ENCODE data around the gene RAI1.
"Not testable (repeated sequence)": the region's sequence is repeated elsewhere in the genome, so short reads cannot be mapped to it uniquely, and the experiment has no call there.

Gene RAI1

GRCh38 chr17:17681187-17681743 is at the start of gene RAI1:
RAI1 (plus strand) TSS chr17:17681458; CDS start chr17:17792949, 111,491 bp downstream.
- DNase-seq: peak; percentile 55

- DNase-seq: not testable (repeated sequence)
Measured at GRCh38 chr17:17632690-17633089, 48.6 kb upstream of the RAI1 start.

GRCh38 chr17:17633310-17633709 is 47.9 kb upstream of the RAI1 start:
- no peak for DNase-seq

- DNase-seq: no peak
Measured at GRCh38 chr17:17635126-17635525, 46.1 kb upstream of the RAI1 start.

- DNase-seq: not testable (repeated sequence)
Measured at GRCh38 chr17:17635537-17636271, 45.6 kb upstream of the RAI1 start.

- no peak for DNase-seq
Measured at GRCh38 chr17:17636272-17636885, 44.9 kb upstream of the RAI1 start.

GRCh38 chr17:17638467-17638866 is 42.8 kb upstream of the RAI1 start:
- no peak for DNase-seq

- not testable (repeated sequence) for DNase-seq
Measured at GRCh38 chr17:17639661-17640270, 41.5 kb upstream of the RAI1 start.

- DNase-seq: peak; percentile 73
Measured at GRCh38 chr17:17641621-17642409, 39.4 kb upstream of the RAI1 start.

- not testable (repeated sequence) for DNase-seq
Measured at GRCh38 chr17:17645148-17645547, 36.1 kb upstream of the RAI1 start.

- DNase-seq: no peak
Measured at GRCh38 chr17:17645961-17646360, 35.3 kb upstream of the RAI1 start.

- DNase-seq: no peak
Measured at GRCh38 chr17:17647524-17648178, 33.6 kb upstream of the RAI1 start.

GRCh38 chr17:17648762-17649161 is 32.5 kb upstream of the RAI1 start:
- no peak for DNase-seq

GRCh38 chr17:17650959-17651358 is 30.3 kb upstream of the RAI1 start:
- no peak for DNase-seq

- no peak for DNase-seq
Measured at GRCh38 chr17:17653343-17653742, 27.9 kb upstream of the RAI1 start.

GRCh38 chr17:17659340-17659739 is 21.9 kb upstream of the RAI1 start:
- no peak for DNase-seq

- no peak for DNase-seq
Measured at GRCh38 chr17:17661134-17661533, 20.1 kb upstream of the RAI1 start.

- no peak for DNase-seq
Measured at GRCh38 chr17:17661834-17662385, 19.3 kb upstream of the RAI1 start.

GRCh38 chr17:17663160-17664063 is 17.8 kb upstream of the RAI1 start:
- peak; percentile 60 for DNase-seq

GRCh38 chr17:17664064-17664452 is 17.2 kb upstream of the RAI1 start:
- no peak for DNase-seq

- no peak for DNase-seq
Measured at GRCh38 chr17:17665255-17665654, 16.0 kb upstream of the RAI1 start.
